Activated naive CD8-positive, alpha-beta T cell (primary cell): ENCODE results near the gene UBXN6.

Source experiments
- H3K27ac Mint-ChIP-seq: one replicate; pipeline ENCODE4 v1.8.0; 2021; ENCODE audit warnings: mixed read lengths
- H3K27me3 Mint-ChIP-seq: one replicate; pipeline ENCODE4 v1.8.0; 2021; ENCODE audit warnings: mixed read lengths
- H3K36me3 Mint-ChIP-seq: one replicate; pipeline ENCODE4 v1.8.0; 2021; ENCODE audit warnings: mixed read lengths
- H3K4me1 Mint-ChIP-seq: one replicate; pipeline ENCODE4 v1.8.0; 2021; ENCODE audit warnings: low read depth, mixed read lengths
- H3K4me3 Mint-ChIP-seq: one replicate; pipeline ENCODE4 v1.8.0; 2021; ENCODE audit warnings: mild to moderate bottlenecking, mixed read lengths
- H3K9me3 Mint-ChIP-seq: one replicate; pipeline ENCODE4 v1.8.0; 2021; ENCODE audit warnings: low read depth, mixed read lengths

Gene UBXN6

GRCh38 chr19:4457654-4458395 lies at the start of gene UBXN6:
UBXN6 (minus strand) TSS chr19:4457794; CDS start chr19:4457697, 97 bp downstream.
- Mint-ChIP-seq H3K36me3 (no peaks in the 10 kb centered on the region), H3K27ac (peak within 1 kb of the TSS; percentile 86), H3K4me3 (peak within 1 kb of the TSS; percentile 92), H3K9me3 (no peaks in the 10 kb centered on the region), H3K4me1 (peaks cover 18% of the 10 kb centered on the region), H3K27me3 (no peaks in the 10 kb centered on the region)

- H3K27ac Mint-ChIP-seq: no peak overlapping the region
- peaks cover 6% of the 10 kb centered on the region for H3K36me3 Mint-ChIP-seq
- H3K9me3 Mint-ChIP-seq: no peaks in the 10 kb centered on the region
- no peaks in the 10 kb centered on the region for H3K27me3 Mint-ChIP-seq
- no peak overlapping the region for H3K4me3 Mint-ChIP-seq
- no peaks in the 10 kb centered on the region for H3K4me1 Mint-ChIP-seq
Measured at GRCh38 chr19:4507150-4507452, 49.5 kb upstream of the UBXN6 start.

- no peaks in the 10 kb centered on the region for H3K9me3 Mint-ChIP-seq
- H3K36me3 Mint-ChIP-seq: peaks cover 6% of the 10 kb centered on the region
- H3K27ac Mint-ChIP-seq: no peak overlapping the region
- no peak overlapping the region for H3K4me3 Mint-ChIP-seq
- no peaks in the 10 kb centered on the region for H3K4me1 Mint-ChIP-seq
- no peaks in the 10 kb centered on the region for H3K27me3 Mint-ChIP-seq
Measured at GRCh38 chr19:4506449-4507149, 49.0 kb upstream of the UBXN6 start.

- no peak overlapping the region for H3K4me3 Mint-ChIP-seq
- H3K36me3 Mint-ChIP-seq: peaks cover 6% of the 10 kb centered on the region
- H3K27ac Mint-ChIP-seq: no peak overlapping the region
- no peaks in the 10 kb centered on the region for H3K27me3 Mint-ChIP-seq
- H3K9me3 Mint-ChIP-seq: no peaks in the 10 kb centered on the region
- no peaks in the 10 kb centered on the region for H3K4me1 Mint-ChIP-seq
Measured at GRCh38 chr19:4505570-4506448, 48.2 kb upstream of the UBXN6 start.

- Mint-ChIP-seq H3K4me3 (no peak overlapping the region), H3K36me3 (peaks cover 6% of the 10 kb centered on the region)
Measured at GRCh38 chr19:4504891-4505569, 47.4 kb upstream of the UBXN6 start.

GRCh38 chr19:4504297-4504701 lies 46.7 kb upstream of the UBXN6 start:
- no peak overlapping the region for H3K4me3 Mint-ChIP-seq
- no peak overlapping the region for H3K27ac Mint-ChIP-seq
- H3K9me3 Mint-ChIP-seq: no peaks in the 10 kb centered on the region
- H3K4me1 Mint-ChIP-seq: no peaks in the 10 kb centered on the region
- peaks cover 6% of the 10 kb centered on the region for H3K36me3 Mint-ChIP-seq
- no peaks in the 10 kb centered on the region for H3K27me3 Mint-ChIP-seq

More at GRCh38 chr19:4504891-4505569, 47.4 kb upstream of the UBXN6 start:
- Mint-ChIP-seq H3K9me3 (no peaks in the 10 kb centered on the region), H3K4me1 (no peaks in the 10 kb centered on the region), H3K27me3 (no peaks in the 10 kb centered on the region), H3K27ac (no peak overlapping the region)

GRCh38 chr19:4503825-4504170 lies 46.2 kb upstream of the UBXN6 start:
- Mint-ChIP-seq H3K27me3 (no peaks in the 10 kb centered on the region), H3K4me3 (no peak overlapping the region)

GRCh38 chr19:4503132-4503824 lies 45.7 kb upstream of the UBXN6 start:
- no peak overlapping the region for H3K4me3 Mint-ChIP-seq
- peaks cover 6% of the 10 kb centered on the region for H3K36me3 Mint-ChIP-seq
- H3K9me3 Mint-ChIP-seq: no peaks in the 10 kb centered on the region
- H3K4me1 Mint-ChIP-seq: no peaks in the 10 kb centered on the region
- no peaks in the 10 kb centered on the region for H3K27me3 Mint-ChIP-seq
- H3K27ac Mint-ChIP-seq: no peak overlapping the region

More at GRCh38 chr19:4503825-4504170, 46.2 kb upstream of the UBXN6 start:
- Mint-ChIP-seq H3K9me3 (no peaks in the 10 kb centered on the region), H3K27ac (no peak overlapping the region), H3K4me1 (no peaks in the 10 kb centered on the region), H3K36me3 (peaks cover 6% of the 10 kb centered on the region)

GRCh38 chr19:4502282-4503131 lies 44.9 kb upstream of the UBXN6 start:
- Mint-ChIP-seq H3K9me3 (no peaks in the 10 kb centered on the region), H3K27me3 (no peaks in the 10 kb centered on the region), H3K36me3 (peaks cover 6% of the 10 kb centered on the region)

GRCh38 chr19:4501691-4502090 lies 44.1 kb upstream of the UBXN6 start:
- H3K4me3 Mint-ChIP-seq: no peak overlapping the region
- no peak overlapping the region for H3K27ac Mint-ChIP-seq
- H3K36me3 Mint-ChIP-seq: peaks cover 6% of the 10 kb centered on the region
- H3K4me1 Mint-ChIP-seq: no peaks in the 10 kb centered on the region
- no peaks in the 10 kb centered on the region for H3K9me3 Mint-ChIP-seq
- H3K27me3 Mint-ChIP-seq: no peaks in the 10 kb centered on the region

More at GRCh38 chr19:4502282-4503131, 44.9 kb upstream of the UBXN6 start:
- H3K27ac Mint-ChIP-seq: no peak overlapping the region
- H3K4me3 Mint-ChIP-seq: no peak overlapping the region
- no peaks in the 10 kb centered on the region for H3K4me1 Mint-ChIP-seq

GRCh38 chr19:4500841-4501591 lies 43.4 kb upstream of the UBXN6 start:
- Mint-ChIP-seq H3K4me1 (no peaks in the 10 kb centered on the region), H3K9me3 (no peaks in the 10 kb centered on the region), H3K27ac (no peak overlapping the region), H3K27me3 (no peaks in the 10 kb centered on the region), H3K36me3 (peaks cover 3% of the 10 kb centered on the region), H3K4me3 (no peak overlapping the region)

- Mint-ChIP-seq H3K9me3 (no peaks in the 10 kb centered on the region), H3K4me3 (no peak overlapping the region), H3K27me3 (no peaks in the 10 kb centered on the region), H3K27ac (no peak overlapping the region), H3K36me3 (no peaks in the 10 kb centered on the region), H3K4me1 (no peaks in the 10 kb centered on the region)
Measured at GRCh38 chr19:4499855-4500254, 42.3 kb upstream of the UBXN6 start.

- no peaks in the 10 kb centered on the region for H3K36me3 Mint-ChIP-seq
- H3K9me3 Mint-ChIP-seq: no peaks in the 10 kb centered on the region
- no peak overlapping the region for H3K27ac Mint-ChIP-seq
- no peaks in the 10 kb centered on the region for H3K27me3 Mint-ChIP-seq
- no peak overlapping the region for H3K4me3 Mint-ChIP-seq
- H3K4me1 Mint-ChIP-seq: no peaks in the 10 kb centered on the region
Measured at GRCh38 chr19:4499318-4499717, 41.7 kb upstream of the UBXN6 start.
